Ishikawa (cell line): ENCODE data around the gene DDX41.

Source experiments
- CEBPB ChIP-seq: IDR thresholded peaks from 2 replicates; pipeline ENCODE4 v1.6.1; 2012
- CREB1 ChIP-seq: IDR thresholded peaks from 2 replicates; pipeline ENCODE4 v1.6.1; 2012; ENCODE audit warnings: low read depth
- EGR1 ChIP-seq: IDR thresholded peaks from 2 replicates; pipeline ENCODE4 v1.6.1; 2012
- EP300 ChIP-seq: IDR thresholded peaks from 2 replicates; pipeline ENCODE4 v1.6.1; 2012; ENCODE audit warnings: borderline replicate concordance
- FOXM1 ChIP-seq: IDR thresholded peaks from 2 replicates; pipeline ENCODE4 v1.6.1; 2012; ENCODE audit warnings: low read depth, borderline replicate concordance
- NFIC ChIP-seq: IDR thresholded peaks from 2 replicates; pipeline ENCODE4 v1.6.1; 2012
- RAD21 ChIP-seq: IDR thresholded peaks from 2 replicates; pipeline ENCODE4 v1.6.1; 2012; ENCODE audit warnings: low read depth
- TAF1 ChIP-seq: IDR thresholded peaks from 2 replicates; pipeline ENCODE4 v1.6.1; 2012; ENCODE audit warnings: low read depth, mild to moderate bottlenecking
- TCF12 ChIP-seq: IDR thresholded peaks from 2 replicates; pipeline ENCODE4 v1.6.1; 2012; ENCODE audit warnings: low read depth
- TEAD4 ChIP-seq: IDR thresholded peaks from 2 replicates; pipeline ENCODE4 v1.6.1; 2012
- YY1 ChIP-seq: IDR thresholded peaks from 2 replicates; pipeline ENCODE4 v1.6.1; 2012; ENCODE audit warnings: low read depth
- ZBTB7A ChIP-seq: IDR thresholded peaks from 2 replicates; pipeline ENCODE4 v1.6.1; 2012; ENCODE audit warnings: low read depth
- TF ChIP-seq, protein P1 (sequence below): IDR thresholded peaks from 2 replicates; pipeline ENCODE4 v1.6.1; 2012
- TF ChIP-seq, protein P2 (sequence below): IDR thresholded peaks from 2 replicates; pipeline ENCODE4 v1.6.1; 2012; ENCODE audit warnings: low read depth, mild to moderate bottlenecking
- TF ChIP-seq, protein P3 (sequence below): IDR thresholded peaks from 2 replicates; pipeline ENCODE4 v1.6.1; 2012

DDX41 gene

DNA sequence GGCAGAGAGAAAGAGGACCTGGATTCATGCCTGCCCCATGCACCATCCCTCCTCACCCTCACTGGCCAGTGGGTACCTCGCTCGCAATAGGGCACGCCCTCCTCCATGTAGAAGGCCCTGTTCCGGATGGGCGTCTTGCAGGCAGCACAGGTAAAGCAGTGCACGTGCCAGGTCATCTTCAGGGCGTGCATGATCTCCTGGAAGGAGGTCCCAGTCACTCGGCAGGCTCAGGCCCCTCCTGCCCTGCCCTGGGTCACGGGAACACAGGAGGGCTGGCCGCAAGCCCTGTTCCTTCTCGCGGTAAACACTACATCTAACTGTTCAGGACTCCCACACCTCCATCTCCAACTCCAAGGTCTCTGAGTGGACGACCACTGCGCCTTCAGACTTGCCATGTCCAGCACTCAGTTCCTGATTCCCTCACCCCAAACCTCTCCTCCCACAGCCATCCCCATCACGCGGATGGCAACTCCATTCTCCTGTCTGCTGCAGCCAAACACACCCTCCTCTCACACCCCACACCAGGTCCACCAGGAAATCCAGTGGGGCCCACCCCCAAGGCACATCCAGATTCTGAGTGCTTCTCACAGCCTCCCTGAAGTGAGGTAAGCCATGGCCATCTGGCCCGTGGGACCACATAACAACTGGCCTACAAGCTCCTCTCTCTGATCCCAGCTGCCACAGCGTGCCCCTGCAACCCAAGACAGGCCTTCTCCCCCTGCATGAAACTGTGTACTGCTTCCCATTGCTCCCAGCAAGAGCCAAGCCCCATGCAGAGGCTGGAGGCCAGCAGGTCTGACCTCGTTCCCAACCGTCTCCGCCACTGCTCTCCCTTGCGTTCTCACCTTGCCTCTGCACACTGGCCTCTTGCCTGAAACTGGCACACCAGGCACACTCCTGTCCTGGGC is 32.5 kb downstream of the DDX41 start:
- TF ChIP-seq RAD21: no peak
- TF ChIP-seq, protein P1, sequence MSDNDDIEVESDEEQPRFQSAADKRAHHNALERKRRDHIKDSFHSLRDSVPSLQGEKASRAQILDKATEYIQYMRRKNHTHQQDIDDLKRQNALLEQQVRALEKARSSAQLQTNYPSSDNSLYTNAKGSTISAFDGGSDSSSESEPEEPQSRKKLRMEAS: no peak
- no peak for TF ChIP-seq YY1

DNA sequence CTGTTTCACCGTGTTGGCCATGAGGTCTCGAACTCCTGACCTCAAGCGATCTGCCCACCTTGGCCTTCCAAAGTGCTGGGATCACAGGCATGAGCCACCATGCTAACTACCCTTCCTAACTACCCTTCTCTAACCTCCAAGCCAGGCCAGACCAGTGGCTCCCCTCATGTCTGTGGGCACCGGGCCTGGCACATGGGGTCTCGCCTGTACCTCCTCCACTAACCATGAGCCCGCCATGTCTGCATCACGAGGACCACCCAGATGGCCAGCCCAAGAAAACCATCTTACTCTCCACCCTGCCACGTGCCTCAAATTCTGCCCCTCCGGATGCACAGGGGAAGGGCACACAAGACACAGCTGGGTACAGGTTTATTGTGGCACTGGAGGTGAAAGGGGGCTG is 33.7 kb downstream of the DDX41 start:
- TF ChIP-seq, protein P1: no peak
- TF ChIP-seq EP300 (no peak), RAD21 (no peak), EGR1 (no peak), CREB1 (no peak), ZBTB7A (no peak), YY1 (no peak), TCF12 (no peak), TAF1 (no peak), TEAD4 (no peak), CEBPB (no peak), FOXM1 (no peak), NFIC (no peak)
- TF ChIP-seq, protein P2, sequence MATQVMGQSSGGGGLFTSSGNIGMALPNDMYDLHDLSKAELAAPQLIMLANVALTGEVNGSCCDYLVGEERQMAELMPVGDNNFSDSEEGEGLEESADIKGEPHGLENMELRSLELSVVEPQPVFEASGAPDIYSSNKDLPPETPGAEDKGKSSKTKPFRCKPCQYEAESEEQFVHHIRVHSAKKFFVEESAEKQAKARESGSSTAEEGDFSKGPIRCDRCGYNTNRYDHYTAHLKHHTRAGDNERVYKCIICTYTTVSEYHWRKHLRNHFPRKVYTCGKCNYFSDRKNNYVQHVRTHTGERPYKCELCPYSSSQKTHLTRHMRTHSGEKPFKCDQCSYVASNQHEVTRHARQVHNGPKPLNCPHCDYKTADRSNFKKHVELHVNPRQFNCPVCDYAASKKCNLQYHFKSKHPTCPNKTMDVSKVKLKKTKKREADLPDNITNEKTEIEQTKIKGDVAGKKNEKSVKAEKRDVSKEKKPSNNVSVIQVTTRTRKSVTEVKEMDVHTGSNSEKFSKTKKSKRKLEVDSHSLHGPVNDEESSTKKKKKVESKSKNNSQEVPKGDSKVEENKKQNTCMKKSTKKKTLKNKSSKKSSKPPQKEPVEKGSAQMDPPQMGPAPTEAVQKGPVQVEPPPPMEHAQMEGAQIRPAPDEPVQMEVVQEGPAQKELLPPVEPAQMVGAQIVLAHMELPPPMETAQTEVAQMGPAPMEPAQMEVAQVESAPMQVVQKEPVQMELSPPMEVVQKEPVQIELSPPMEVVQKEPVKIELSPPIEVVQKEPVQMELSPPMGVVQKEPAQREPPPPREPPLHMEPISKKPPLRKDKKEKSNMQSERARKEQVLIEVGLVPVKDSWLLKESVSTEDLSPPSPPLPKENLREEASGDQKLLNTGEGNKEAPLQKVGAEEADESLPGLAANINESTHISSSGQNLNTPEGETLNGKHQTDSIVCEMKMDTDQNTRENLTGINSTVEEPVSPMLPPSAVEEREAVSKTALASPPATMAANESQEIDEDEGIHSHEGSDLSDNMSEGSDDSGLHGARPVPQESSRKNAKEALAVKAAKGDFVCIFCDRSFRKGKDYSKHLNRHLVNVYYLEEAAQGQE: no peak
- TF ChIP-seq, protein P3, sequence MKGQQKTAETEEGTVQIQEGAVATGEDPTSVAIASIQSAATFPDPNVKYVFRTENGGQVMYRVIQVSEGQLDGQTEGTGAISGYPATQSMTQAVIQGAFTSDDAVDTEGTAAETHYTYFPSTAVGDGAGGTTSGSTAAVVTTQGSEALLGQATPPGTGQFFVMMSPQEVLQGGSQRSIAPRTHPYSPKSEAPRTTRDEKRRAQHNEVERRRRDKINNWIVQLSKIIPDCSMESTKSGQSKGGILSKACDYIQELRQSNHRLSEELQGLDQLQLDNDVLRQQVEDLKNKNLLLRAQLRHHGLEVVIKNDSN: no peak

DNA sequence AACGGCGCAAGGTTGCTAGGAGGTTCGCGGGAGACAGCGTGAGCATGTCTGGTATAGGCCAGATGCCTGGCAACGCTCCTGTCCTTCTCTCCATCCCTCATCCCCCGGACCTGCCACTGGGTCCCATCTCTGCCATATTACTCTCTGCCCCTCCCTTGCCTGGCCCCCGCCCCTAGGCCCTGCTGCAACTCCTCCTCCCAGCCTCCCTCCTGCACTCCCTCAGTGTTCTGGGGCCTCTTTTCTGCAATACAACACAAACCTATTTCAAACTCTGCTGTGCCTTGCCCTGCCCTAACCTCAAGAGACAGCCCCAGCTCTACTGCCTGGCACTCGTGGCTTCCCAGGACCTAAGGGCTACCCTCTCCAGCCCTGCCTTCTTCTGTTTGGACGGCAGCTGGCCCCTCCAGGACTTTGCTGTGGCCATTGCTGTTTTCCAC is 34.4 kb downstream of the DDX41 start:
- no peak for TF ChIP-seq TCF12
- TF ChIP-seq, protein P1: no peak
- TF ChIP-seq EGR1: no peak

DNA sequence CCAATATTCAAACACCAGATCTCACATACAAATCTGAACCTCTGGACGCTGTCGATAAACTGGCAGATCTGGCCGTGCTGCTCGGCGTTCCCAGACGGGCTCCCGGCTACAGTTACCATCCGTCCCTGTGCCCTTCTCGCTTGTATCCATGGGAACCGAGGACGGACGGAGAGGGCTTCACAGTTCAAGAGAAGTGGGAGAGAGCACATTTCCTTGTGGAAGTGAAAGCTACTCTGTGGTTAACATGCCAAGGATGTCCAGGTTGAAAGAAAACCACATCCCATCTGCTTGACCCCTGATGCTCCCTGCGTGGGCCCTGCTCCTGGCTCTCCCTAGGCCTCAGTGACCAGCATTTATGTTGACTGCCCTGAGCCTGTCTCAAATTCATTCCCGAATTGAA is 37.0 kb downstream of the DDX41 start:
- TF ChIP-seq FOXM1: no peak
- TF ChIP-seq NFIC: no peak
- TF ChIP-seq, protein P2: no peak
- TF ChIP-seq EP300: no peak
- TF ChIP-seq YY1: no peak
- TF ChIP-seq, protein P1: no peak
- TF ChIP-seq TEAD4: no peak
- no peak for TF ChIP-seq CEBPB
- TF ChIP-seq TAF1: no peak
- no peak for TF ChIP-seq ZBTB7A
- TF ChIP-seq EGR1: no peak
- TF ChIP-seq, protein P3: no peak
- no peak for TF ChIP-seq RAD21
- TF ChIP-seq TCF12: no peak
- no peak for TF ChIP-seq CREB1

DNA sequence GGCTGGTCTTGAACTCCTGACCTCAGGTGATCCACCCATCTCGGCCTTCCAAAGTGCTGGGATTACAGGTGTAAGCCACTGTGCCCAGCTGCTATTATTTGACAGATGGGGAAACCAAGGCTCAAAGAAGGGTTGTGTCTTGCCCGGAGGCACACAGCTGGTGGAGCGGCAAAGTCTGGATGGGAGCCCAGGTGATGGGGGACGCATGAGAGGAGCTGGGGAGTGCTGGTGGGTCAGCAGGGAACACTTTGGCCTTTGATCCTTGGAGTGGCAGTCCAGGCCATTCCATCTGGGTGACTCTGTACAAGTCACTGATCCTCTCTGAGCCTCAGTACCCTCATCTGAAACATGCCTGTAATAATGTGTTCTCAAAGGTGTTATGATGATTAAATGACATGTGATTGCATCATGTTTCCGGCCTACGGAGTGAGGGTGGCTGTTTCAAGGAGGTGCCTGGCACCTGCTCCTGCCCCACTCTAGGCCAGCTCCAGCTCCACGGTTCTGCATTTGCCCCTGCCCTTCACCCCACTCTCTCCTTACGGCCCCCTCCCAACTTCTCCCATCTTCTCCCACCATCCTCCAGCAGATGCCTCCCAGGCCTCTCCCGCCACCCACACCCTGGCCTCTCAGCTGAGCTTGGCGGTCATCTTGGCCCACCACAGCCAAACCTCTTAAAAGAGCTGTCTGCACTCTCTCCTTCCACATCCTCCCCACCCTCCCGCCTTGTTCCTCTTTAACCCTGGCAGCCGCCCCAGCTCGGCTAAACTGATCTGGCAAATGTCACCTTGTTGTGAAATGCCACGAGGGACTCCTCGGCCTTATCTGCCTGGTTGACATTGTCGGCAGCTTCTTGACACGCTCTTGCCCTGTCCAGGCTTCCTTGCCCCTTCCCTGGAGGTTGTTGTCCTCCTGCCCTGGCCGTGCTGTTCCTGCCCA is 37.8 kb downstream of the DDX41 start:
- no peak for TF ChIP-seq ZBTB7A
- TF ChIP-seq, protein P1: no peak
- no peak for TF ChIP-seq NFIC
- TF ChIP-seq FOXM1: no peak
- TF ChIP-seq, protein P2: no peak
- TF ChIP-seq EGR1: no peak
- TF ChIP-seq RAD21: no peak
- no peak for TF ChIP-seq TCF12
- TF ChIP-seq TAF1: no peak
- TF ChIP-seq YY1: no peak
